Heart left ventricle (tissue), 13 donors: Measurements from ENCODE around the gene RAB17.

ENCODE experiments used
- CTCF ChIP-seq, 12 donors: fragments of 200-600 bp; sonication (generic) in 4 of 12; IDR thresholded peaks; one replicate each; pipeline versions ENCODE4 v1.5.0 to v1.8.0; 2018 to 2022; ENCODE audit warnings: antibody characterized with exemption in 12 of 12, mild to moderate bottlenecking in 5 of 12
- POLR2A ChIP-seq, 2 donors: fragments of 450-650 bp; IDR thresholded peaks; one replicate each; pipeline ENCODE4 v1.6.1; 2017; ENCODE audit warnings: antibody characterized with exemption in 2 of 2, mild to moderate bottlenecking in 2 of 2, moderate library complexity in 2 of 2
- donor health status: ischemic (EF 13 %, LVEDD 7.1; RV severe dilation, severe dysfunction).
- donor health status: DM: no; HTN: yes; CAD: no.
- donor health status: DM: no; HTN: no; CAD: no.
- donor health status: ischemic (EF 25% LVEDD 6.9; RV normal size, moderate dysfunction).
- donor health status: ischemic (EF 25% LVEDD 5.7; RV mildly dilated, moderate dysfunction).
- donor health status: ischemic (EF 35%, LVEDD 5.7; RV mildly dilated, moderate dysfunction).
- donor health status: nonischemic (EF 11% LVEDD 7.7; RV severe dilation, severe dysfunction).
- donor health status: DM: yes; HTN: yes; CAD: no.
- donor health status: PGD.
- donor health status: ischemic (EF 29% LVEDD 5.4; RV normal size, mild dysfunction).
- donor health status: nonischemic (EF 23%, LVEDD 6.1; RV moderate dilation, normal function).

GRCh38 chr2:237536617-237537016 lies 53.9 kb downstream of the RAB17 start:
- TF ChIP-seq CTCF (IDR thresholded peaks at IDR 0.05) (no peak), POLR2A (IDR thresholded peaks at IDR 0.05) (no peak)
